ENCODE results near the gene ELL2.
"Not testable (repeated sequence)": the region's sequence is repeated elsewhere in the genome, so short reads cannot be mapped to it uniquely, and the experiment has no call there.

The ELL2 gene

GRCh38 chr5:95932941-95933340, 28.7 kb downstream of the ELL2 start:
- Histone ChIP-seq H3K36me3 (ENCODE audit: control insufficient read depth, insufficient read depth, low read length) (no peaks in the 10 kb centered on the region), H3K4me1 (ENCODE audit: control insufficient read depth, insufficient read depth, low read length) (no peaks in the 10 kb centered on the region), H3K27ac (ENCODE audit: low read depth, low read length) (no peak overlapping the region), H3K4me3 (ENCODE audit: low read length) (no peak overlapping the region), H3K27me3 (ENCODE audit: control insufficient read depth, insufficient read depth, low read length) (no peaks in the 10 kb centered on the region), H3K9ac (ENCODE audit: low read length) (no peak overlapping the region)

GRCh38 chr5:95931079-95931833, 30.4 kb downstream of the ELL2 start:
- no peak overlapping the region for H3K4me3 ChIP-seq (ENCODE audit: low read length)
- no peak overlapping the region for H3K9ac ChIP-seq (ENCODE audit: low read length)
- H3K27me3 ChIP-seq (ENCODE audit: control insufficient read depth, insufficient read depth, low read length) = no peaks in the 10 kb centered on the region
- no peaks in the 10 kb centered on the region for H3K36me3 ChIP-seq (ENCODE audit: control insufficient read depth, insufficient read depth, low read length)
- H3K4me1 ChIP-seq (ENCODE audit: control insufficient read depth, insufficient read depth, low read length) = no peaks in the 10 kb centered on the region
- H3K27ac ChIP-seq (ENCODE audit: low read depth, low read length) = no peak overlapping the region

DNA sequence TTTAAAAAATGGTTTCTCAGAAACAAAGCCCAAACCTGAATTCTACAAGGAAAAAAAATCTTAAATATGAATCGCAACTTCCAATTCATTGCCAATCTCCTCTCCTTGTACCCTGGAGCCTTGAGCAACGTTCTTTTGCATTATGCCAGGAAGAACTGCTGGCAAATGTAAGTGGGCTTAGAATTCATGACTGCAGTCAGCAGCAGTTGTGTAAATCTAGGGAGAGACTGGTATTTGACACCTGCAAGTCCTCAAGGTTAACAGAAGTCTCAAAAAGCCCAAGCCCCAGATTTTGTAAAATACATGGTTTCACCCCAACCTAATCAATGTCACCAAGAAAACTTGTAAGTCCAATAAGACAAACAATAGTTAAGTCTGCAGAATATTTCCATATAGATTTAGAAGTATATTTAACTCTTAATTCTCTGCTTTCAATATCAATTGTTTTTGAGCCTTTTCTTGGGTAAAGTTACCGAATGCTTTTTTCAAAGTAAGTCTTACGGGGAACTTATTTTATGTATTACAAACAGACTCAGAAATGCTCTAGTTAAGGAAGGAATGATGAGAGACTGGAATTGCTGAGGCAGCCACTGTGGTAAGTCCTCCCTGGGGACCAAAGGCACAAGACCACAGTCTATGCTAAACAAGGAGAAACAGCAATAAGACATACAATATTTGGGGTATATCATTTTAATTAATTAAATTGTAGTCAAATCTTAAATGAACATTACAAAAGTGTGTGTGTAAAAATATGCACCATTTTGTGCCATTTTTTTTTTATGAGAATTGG, 31.3 kb downstream of the ELL2 start:
- Histone ChIP-seq H3K27ac (ENCODE audit: low read depth, low read length) (no peak overlapping the region), H3K4me3 (ENCODE audit: low read length) (no peak overlapping the region), H3K4me1 (ENCODE audit: control insufficient read depth, insufficient read depth, low read length) (no peaks in the 10 kb centered on the region), H3K9ac (ENCODE audit: low read length) (no peak overlapping the region), H3K36me3 (ENCODE audit: control insufficient read depth, insufficient read depth, low read length) (no peaks in the 10 kb centered on the region), H3K27me3 (ENCODE audit: control insufficient read depth, insufficient read depth, low read length) (no peaks in the 10 kb centered on the region)

DNA sequence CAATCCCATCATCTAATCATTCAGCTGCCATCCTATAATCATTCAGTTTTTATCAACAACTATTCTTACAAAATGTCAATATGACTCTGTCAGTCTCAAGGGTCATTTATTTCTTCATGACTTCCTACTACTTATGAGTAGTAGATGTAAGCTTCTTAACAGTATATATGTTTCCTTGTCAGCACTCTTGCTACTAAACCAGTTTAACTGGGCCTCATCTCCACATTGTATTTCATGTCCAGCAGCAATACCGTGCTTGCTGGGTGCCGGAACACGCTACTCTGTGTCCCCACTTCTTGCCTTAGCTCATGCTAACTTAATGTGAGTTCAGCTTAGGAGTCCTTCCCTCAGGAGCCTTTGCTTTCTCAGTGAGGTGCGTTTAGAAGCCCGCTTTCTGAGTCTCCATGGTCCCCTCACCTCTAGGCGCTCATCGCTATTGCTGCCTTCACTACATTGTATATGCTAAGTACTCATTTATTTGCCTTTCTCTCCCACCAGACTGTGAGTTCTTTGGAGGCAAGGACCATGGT, 32.9 kb downstream of the ELL2 start:
- Histone ChIP-seq H3K27ac (ENCODE audit: low read depth, low read length) (no peak overlapping the region), H3K4me3 (ENCODE audit: low read length) (no peak overlapping the region), H3K36me3 (ENCODE audit: control insufficient read depth, insufficient read depth, low read length) (no peaks in the 10 kb centered on the region), H3K9ac (ENCODE audit: low read length) (no peak overlapping the region), H3K4me1 (ENCODE audit: control insufficient read depth, insufficient read depth, low read length) (no peaks in the 10 kb centered on the region), H3K27me3 (ENCODE audit: control insufficient read depth, insufficient read depth, low read length) (no peaks in the 10 kb centered on the region)

DNA sequence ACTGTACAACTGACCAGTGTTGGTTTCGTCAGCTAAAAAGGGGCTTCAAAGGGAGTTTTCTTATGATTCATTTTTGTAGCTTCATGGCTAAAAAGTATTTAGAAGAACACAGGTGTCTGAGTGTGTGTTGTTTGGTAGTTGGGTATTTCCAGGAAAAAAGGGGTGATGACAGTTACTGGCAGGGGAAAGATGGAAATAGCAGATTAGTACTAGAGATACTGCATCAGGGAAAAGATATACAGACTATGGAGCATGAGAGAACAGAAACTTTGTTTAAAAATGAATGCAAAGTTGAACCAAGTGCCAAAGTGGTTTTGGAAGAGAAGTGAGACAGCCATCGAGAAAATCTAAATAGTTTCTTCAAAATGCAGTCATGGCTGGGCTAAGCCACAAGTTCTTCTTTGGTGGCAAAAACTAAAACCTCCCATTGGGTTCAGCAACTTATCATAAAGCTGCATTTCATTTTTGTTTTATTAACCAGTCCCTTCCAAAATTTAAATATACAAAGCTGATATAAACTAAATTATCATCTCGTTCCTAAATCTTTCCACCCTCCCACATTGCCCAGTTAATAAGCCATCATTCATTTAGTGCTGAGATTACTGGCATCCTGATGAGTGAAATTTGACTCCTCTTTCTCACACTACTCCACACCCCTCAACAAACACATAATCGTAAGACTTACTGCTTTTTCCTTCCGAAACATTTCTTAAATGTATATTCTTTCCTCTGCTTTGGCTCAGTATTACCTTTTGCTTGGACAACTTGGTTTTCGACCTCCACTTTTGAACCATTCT, 33.5 kb downstream of the ELL2 start:
- H3K4me1 ChIP-seq (ENCODE audit: control insufficient read depth, insufficient read depth, low read length) = no peaks in the 10 kb centered on the region
- H3K27ac ChIP-seq (ENCODE audit: low read depth, low read length) = no peak overlapping the region
- no peaks in the 10 kb centered on the region for H3K36me3 ChIP-seq (ENCODE audit: control insufficient read depth, insufficient read depth, low read length)
- no peaks in the 10 kb centered on the region for H3K27me3 ChIP-seq (ENCODE audit: control insufficient read depth, insufficient read depth, low read length)
- no peak overlapping the region for H3K4me3 ChIP-seq (ENCODE audit: low read length)
- no peak overlapping the region for H3K9ac ChIP-seq (ENCODE audit: low read length)

- not testable (repeated sequence) for H3K4me3 ChIP-seq (ENCODE audit: low read length); H3K36me3 ChIP-seq (ENCODE audit: control insufficient read depth, insufficient read depth, low read length); H3K27ac ChIP-seq (ENCODE audit: low read depth, low read length); H3K27me3 ChIP-seq (ENCODE audit: control insufficient read depth, insufficient read depth, low read length); H3K4me1 ChIP-seq (ENCODE audit: control insufficient read depth, insufficient read depth, low read length); H3K9ac ChIP-seq (ENCODE audit: low read length)
Observed at GRCh38 chr5:95927300-95927699, 34.4 kb downstream of the ELL2 start.

DNA sequence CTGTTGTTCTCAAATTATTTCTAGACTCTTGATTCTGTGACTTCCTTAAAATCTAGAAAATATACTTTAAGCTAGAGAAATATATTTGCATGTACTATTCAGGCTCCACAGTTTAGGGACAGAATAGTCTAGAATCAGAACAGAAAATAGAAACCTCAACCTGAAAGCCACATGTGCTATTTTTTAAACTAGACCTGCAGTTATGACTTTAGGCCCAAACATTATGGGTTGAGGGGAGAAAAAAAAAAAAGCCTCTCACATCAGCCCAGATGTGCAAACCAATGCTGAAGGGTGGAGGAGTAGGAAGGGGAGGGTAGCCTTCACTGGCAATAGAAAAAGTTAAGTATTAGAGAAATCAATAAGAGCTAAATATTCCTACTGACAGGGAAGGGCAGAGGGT, 35.7 kb downstream of the ELL2 start:
- no peak overlapping the region for H3K9ac ChIP-seq (ENCODE audit: low read length)
- no peaks in the 10 kb centered on the region for H3K36me3 ChIP-seq (ENCODE audit: control insufficient read depth, insufficient read depth, low read length)
- no peak overlapping the region for H3K27ac ChIP-seq (ENCODE audit: low read depth, low read length)
- H3K4me1 ChIP-seq (ENCODE audit: control insufficient read depth, insufficient read depth, low read length) = no peaks in the 10 kb centered on the region
- no peaks in the 10 kb centered on the region for H3K27me3 ChIP-seq (ENCODE audit: control insufficient read depth, insufficient read depth, low read length)
- no peak overlapping the region for H3K4me3 ChIP-seq (ENCODE audit: low read length)

DNA sequence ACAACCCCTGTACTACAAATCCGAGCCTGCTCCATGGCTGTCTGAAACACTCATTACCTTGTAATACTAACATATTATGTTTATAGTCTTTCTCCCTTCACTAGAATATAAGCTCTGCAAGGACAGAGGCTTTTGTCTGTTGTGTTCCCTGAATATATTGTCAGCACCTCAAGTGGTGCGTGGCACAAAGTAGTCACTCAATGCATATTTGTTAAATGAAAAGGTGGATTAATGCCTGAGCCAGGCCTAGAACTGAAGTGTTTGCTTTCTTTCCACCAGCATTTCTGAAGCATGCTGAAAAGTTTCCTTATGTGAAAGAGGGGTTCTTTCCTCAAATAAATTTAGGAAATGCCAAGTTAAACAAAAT, 36.3 kb downstream of the ELL2 start:
- H3K4me3 ChIP-seq (ENCODE audit: low read length) = no peak overlapping the region
- no peaks in the 10 kb centered on the region for H3K27me3 ChIP-seq (ENCODE audit: control insufficient read depth, insufficient read depth, low read length)
- H3K9ac ChIP-seq (ENCODE audit: low read length) = no peak overlapping the region
- no peaks in the 10 kb centered on the region for H3K36me3 ChIP-seq (ENCODE audit: control insufficient read depth, insufficient read depth, low read length)
- H3K4me1 ChIP-seq (ENCODE audit: control insufficient read depth, insufficient read depth, low read length) = no peaks in the 10 kb centered on the region
- no peak overlapping the region for H3K27ac ChIP-seq (ENCODE audit: low read depth, low read length)

- Histone ChIP-seq H3K36me3 (ENCODE audit: control insufficient read depth, insufficient read depth, low read length) (no peaks in the 10 kb centered on the region), H3K27me3 (ENCODE audit: control insufficient read depth, insufficient read depth, low read length) (no peaks in the 10 kb centered on the region), H3K4me1 (ENCODE audit: control insufficient read depth, insufficient read depth, low read length) (no peaks in the 10 kb centered on the region), H3K4me3 (ENCODE audit: low read length) (no peak overlapping the region), H3K9ac (ENCODE audit: low read length) (no peak overlapping the region), H3K27ac (ENCODE audit: low read depth, low read length) (no peak overlapping the region)
Observed at GRCh38 chr5:95924720-95925377, 36.8 kb downstream of the ELL2 start.

GRCh38 chr5:95923918-95924544, 37.6 kb downstream of the ELL2 start:
- H3K4me3 ChIP-seq (ENCODE audit: low read length) = no peak overlapping the region
- H3K27me3 ChIP-seq (ENCODE audit: control insufficient read depth, insufficient read depth, low read length) = no peaks in the 10 kb centered on the region
- H3K9ac ChIP-seq (ENCODE audit: low read length) = no peak overlapping the region
- no peaks in the 10 kb centered on the region for H3K36me3 ChIP-seq (ENCODE audit: control insufficient read depth, insufficient read depth, low read length)
- no peaks in the 10 kb centered on the region for H3K4me1 ChIP-seq (ENCODE audit: control insufficient read depth, insufficient read depth, low read length)
- no peak overlapping the region for H3K27ac ChIP-seq (ENCODE audit: low read depth, low read length)

DNA sequence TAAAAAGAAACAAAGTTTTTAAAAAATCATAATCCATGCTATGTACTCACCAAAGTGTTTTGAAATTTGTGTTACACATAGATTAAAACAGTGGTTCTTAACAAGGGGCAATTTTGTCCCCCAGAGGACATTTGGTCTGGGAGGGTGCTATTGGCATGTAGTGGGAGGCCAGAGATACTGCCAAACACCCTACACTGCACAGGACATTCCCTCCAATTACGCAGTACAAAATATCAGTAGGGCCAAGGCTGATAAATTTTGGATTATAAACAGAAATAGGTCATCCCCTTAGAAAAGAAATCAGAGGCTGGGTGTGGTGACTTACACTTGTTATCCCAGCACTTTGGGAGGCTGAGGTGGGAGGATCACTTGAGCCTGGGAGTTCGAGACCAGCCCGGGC, 38.9 kb downstream of the ELL2 start:
- Histone ChIP-seq H3K9ac (ENCODE audit: low read length) (no peak overlapping the region), H3K36me3 (ENCODE audit: control insufficient read depth, insufficient read depth, low read length) (no peaks in the 10 kb centered on the region), H3K27me3 (ENCODE audit: control insufficient read depth, insufficient read depth, low read length) (no peaks in the 10 kb centered on the region), H3K4me1 (ENCODE audit: control insufficient read depth, insufficient read depth, low read length) (no peaks in the 10 kb centered on the region), H3K4me3 (ENCODE audit: low read length) (no peak overlapping the region), H3K27ac (ENCODE audit: low read depth, low read length) (no peak overlapping the region)

Measured in rectal smooth muscle tissue (tissue), 1 donor.